Measurements from ENCODE around the gene ELMO1. TPM values are rescaled to one million over a fixed set of nuclear protein-coding genes. Genes with fewer than 3 reads are reported as not detected.

Gene ELMO1
- total RNA-seq, 1 experiment from 2014 or later = 7.8 TPM

- H3T11ph ChIP-seq (ENCODE audit: low read length) = no peak overlapping the region
- TF ChIP-seq CTCF (conservative IDR thresholded peaks at IDR 0.05) = no peak
- H3K9me3 ChIP-seq (ENCODE audit: control insufficient read depth, low read depth, low read length) = no peaks in the 10 kb centered on the region
- H4K8ac ChIP-seq (replicated peaks; ENCODE audit: insufficient read length, low read depth, low read length) = no peak overlapping the region
- Mint-ChIP-seq H3K9me3 (no peaks in the 10 kb centered on the region), H3K4me1 (peaks cover 9 to 14% of the 10 kb centered on the region in 2 experiments), H3K4me3 (no peak overlapping the region), H3K36me3 (ENCODE audit: insufficient read depth in 1 of 3, low read depth in 3 of 3) (no peaks in the 10 kb centered on the region; a peak in 1 of 7 replicates), H3K27ac (peak overlapping the region in 1 of 3 experiments; percentile 68; a peak in 3 of 7 replicates), H3K27me3 (ENCODE audit: low read depth) (no peaks in the 10 kb centered on the region)
- H2BK120ac ChIP-seq (ENCODE audit: low read depth, low read length, poor library complexity, severe bottlenecking) = no peak overlapping the region
- H3K14ac ChIP-seq (ENCODE audit: insufficient read depth, low read length) = no peak overlapping the region
- no peaks in the 10 kb centered on the region for H3K79me2 ChIP-seq (ENCODE audit: insufficient read depth, low read length)
- no peak overlapping the region for H3K18ac ChIP-seq (ENCODE audit: insufficient read length, low read depth, low read length)
- no peak overlapping the region for H3K27ac ChIP-seq (ENCODE audit: insufficient read length, low read depth, low read length)
- no peak overlapping the region for H3K23ac ChIP-seq (ENCODE audit: insufficient read length, low read depth, low read length)
- H4K20me1 ChIP-seq (ENCODE audit: control insufficient read depth, insufficient read depth, insufficient read length) = no peaks in the 10 kb centered on the region
- no CpG with 5 or more reads among the region's 3 CpGs for WGBS (ENCODE audit: extremely low coverage, insufficient read length, low lambda C conversion rate)
- no peak overlapping the region for H4K91ac ChIP-seq (ENCODE audit: insufficient read length, low read depth, low read length)
- H2BK15ac ChIP-seq (ENCODE audit: low read depth, low read length) = no peak overlapping the region
- H3K9ac ChIP-seq (ENCODE audit: extremely low read depth, insufficient read length, low read length) = no peak overlapping the region
- no peaks in the 10 kb centered on the region for H3K23me2 ChIP-seq (ENCODE audit: insufficient read length, low read depth, low read length, poor library complexity, severe bottlenecking)
- H4K5ac ChIP-seq (ENCODE audit: insufficient read length, low read depth, low read length) = no peak overlapping the region
- no peak for DNase-seq
- H3K4me1 ChIP-seq (ENCODE audit: insufficient read depth, low read length) = peaks cover 3% of the 10 kb centered on the region; the same call in 1 of the 2 replicates
- H3K56ac ChIP-seq (ENCODE audit: insufficient read length, low read depth, low read length) = no peak overlapping the region
- H2BK12ac ChIP-seq (ENCODE audit: insufficient read length, low read depth, low read length) = no peak overlapping the region
- H3K4me2 ChIP-seq (ENCODE audit: insufficient read depth, insufficient read length, low read length) = no peak overlapping the region
- no peak overlapping the region for H2BK5ac ChIP-seq (ENCODE audit: insufficient read length, low read length)
- H2AK5ac ChIP-seq (ENCODE audit: insufficient read length, low read length) = no peak overlapping the region
- no peak overlapping the region for H3K4ac ChIP-seq (ENCODE audit: low read depth, low read length)
- H3K27me3 ChIP-seq (ENCODE audit: insufficient read depth, low read length) = no peaks in the 10 kb centered on the region
- no peak overlapping the region for H2BK20ac ChIP-seq (ENCODE audit: low read depth, low read length, poor library complexity, severe bottlenecking)
- H2AFZ ChIP-seq (ENCODE audit: low read length) = no peak overlapping the region
- no peaks in the 10 kb centered on the region for H3K79me1 ChIP-seq (ENCODE audit: insufficient read depth, low read depth, low read length, poor library complexity, severe bottlenecking)
Observed at GRCh38 chr7:37007691-37008090, 441.0 kb downstream of the ELMO1 start.
